ENCODE measurements around the gene SPATS2.

GRCh38 chr12:49414364-49414763 is 47.1 kb downstream of the SPATS2 start:
- TF ChIP-seq CTCF (conservative IDR thresholded peaks at IDR 0.05 in 1 of 2, IDR thresholded peaks at IDR 0.05 in 1 of 2; ENCODE audit: low read depth in 1 of 2, low read length in 2 of 2) (no peak), EZH2 (IDR thresholded peaks at IDR 0.05; ENCODE audit: low read length, missing control alignments) (no peak)
